SK-N-SH (cell line): ENCODE data around the gene NUCB1. TPM values are rescaled to one million over a fixed set of nuclear protein-coding genes. Genes with fewer than 3 reads are reported as not detected.

Source experiments
- CTCF ChIA-PET: fragments of 300-600, 350-600 bp; formaldehyde crosslinking; extraction: SDS; loops from one replicate; lab custom pipeline; 2021; lab: Yijun Ruan, JAX
- POLR2A ChIA-PET: fragments of 350-600 bp; sonication (Branson Sonifier 250); formaldehyde crosslinking; extraction: SDS; loops from one replicate; lab custom pipeline; 2020; ENCODE audit warnings: antibody characterized with exemption, inconsistent platforms; lab: Yijun Ruan, JAX
- DNase-seq: peaks from one replicate; pipeline ENCODE4 v3.0.0; 2012
- H2AFZ ChIP-seq: fragments of 200-600 bp; sonication (generic); 2 replicates; pipeline ENCODE4 v1.8.1; 2016; ENCODE audit warnings: antibody characterized with exemption, mild to moderate bottlenecking, low read depth
- H3F3A ChIP-seq: fragments of 200-600 bp; sonication (generic); replicated peaks from 2 replicates; pipeline ENCODE3; 2016; ENCODE audit warnings: antibody characterized with exemption, mild to moderate bottlenecking; ENCODE audit not compliant: insufficient read depth
- H3K27ac ChIP-seq, 2 experiments: fragments of 200-500 bp in 1 of 2; fragments of 200-600 bp in 1 of 2; sonication (Bioruptor generic) in 1 of 2; sonication (generic), shearing (Covaris generic) in 1 of 2; 2 replicates each; pipeline versions ENCODE4 v1.5.1 to v1.6.1; 2014 to 2016; ENCODE audit warnings: low read depth in 2 of 2, inconsistent platforms in 1 of 2, low read length in 1 of 2, mild to moderate bottlenecking in 1 of 2, mixed read lengths in 1 of 2
- H3K27me3 ChIP-seq: fragments of 200-600 bp; sonication (generic), shearing (Covaris generic); 2 replicates; pipeline ENCODE4 v1.6.1; 2016; ENCODE audit warnings: mixed run types; ENCODE audit not compliant: insufficient read depth
- H3K36me3 ChIP-seq, 2 experiments: fragments of 200-500 bp in 1 of 2; fragments of 200-600 bp in 1 of 2; sonication (Bioruptor generic) in 1 of 2; sonication (generic) in 1 of 2; replicated peaks in 1 of 2; 2 replicates each; pipeline versions ENCODE3 to v1.5.1; 2014 to 2016; ENCODE audit warnings: low read length in 1 of 2, mild to moderate bottlenecking in 1 of 2; ENCODE audit not compliant: insufficient read depth in 2 of 2, control insufficient read depth in 1 of 2
- H3K4me1 ChIP-seq, 2 experiments: fragments of 200-500 bp in 1 of 2; fragments of 200-600 bp in 1 of 2; sonication (Bioruptor generic) in 1 of 2; sonication (generic), shearing (Covaris generic) in 1 of 2; 2 replicates each; pipeline versions ENCODE4 v1.5.1 to v1.6.1; 2014 to 2016; ENCODE audit warnings: low read depth in 1 of 2, low read length in 1 of 2, mixed run types in 1 of 2; ENCODE audit not compliant: insufficient read depth in 2 of 2, control insufficient read depth in 1 of 2
- H3K4me2 ChIP-seq: fragments of 200-600 bp; sonication (generic), shearing (Covaris generic); 2 replicates; pipeline ENCODE4 v1.6.1; 2017; ENCODE audit warnings: mixed run types
- H3K4me3 ChIP-seq, 2 experiments: fragments of 200-500 bp in 1 of 2; fragments of 200-600 bp in 1 of 2; sonication (Bioruptor generic) in 1 of 2; sonication (generic), shearing (Covaris generic) in 1 of 2; 2 replicates each; pipeline versions ENCODE4 v1.5.1 to v1.8.1; 2014 to 2016; ENCODE audit warnings: low read depth in 2 of 2, inconsistent platforms in 1 of 2, low read length in 1 of 2, mild to moderate bottlenecking in 1 of 2, mixed read lengths in 1 of 2, moderate library complexity in 1 of 2
- H3K79me2 ChIP-seq: fragments of 200-600 bp; sonication (generic); 2 replicates; pipeline ENCODE4 v1.8.1; 2017; ENCODE audit warnings: mild to moderate bottlenecking; ENCODE audit not compliant: insufficient read depth
- H3K9ac ChIP-seq: fragments of 200-600 bp; sonication (generic); 2 replicates; pipeline ENCODE4 v1.6.1; 2017; ENCODE audit warnings: mixed run types
- H3K9me2 ChIP-seq: fragments of 200-600 bp; sonication (generic); 2 replicates; pipeline ENCODE4 v1.6.1; 2017; ENCODE audit warnings: mixed run types
- H3K9me3 ChIP-seq: fragments of 200-600 bp; sonication (generic); 2 replicates; pipeline ENCODE4 v1.6.1; 2017; ENCODE audit warnings: mixed run types, mild to moderate bottlenecking, moderate library complexity
- H4K20me1 ChIP-seq: fragments of 200-600 bp; sonication (generic); 2 replicates; pipeline ENCODE4 v1.6.1; 2017; ENCODE audit warnings: mild to moderate bottlenecking, mixed run types; ENCODE audit not compliant: insufficient read depth
- CHD2 ChIP-seq: fragments of 150-350 bp; IDR thresholded peaks from 2 replicates; pipeline ENCODE4 v1.6.1; 2018; ENCODE audit warnings: low read length; ENCODE audit not compliant: partially characterized antibody
- ELF1 ChIP-seq: IDR thresholded peaks from 2 replicates; pipeline ENCODE4 v1.4.0; 2012
- FOSL2 ChIP-seq: IDR thresholded peaks from 2 replicates; pipeline ENCODE4 v1.4.0; 2012; ENCODE audit warnings: low read depth, mild to moderate bottlenecking, moderate library complexity, borderline replicate concordance
- FOXJ3 ChIP-seq: sonication (generic); formaldehyde crosslinking; IDR thresholded peaks from 2 replicates; pipeline ENCODE4 v1.5.1; 2020; ENCODE audit warnings: mild to moderate bottlenecking, missing genetic modification reagents
- FOXM1 ChIP-seq: IDR thresholded peaks from 2 replicates; pipeline ENCODE4 v1.4.0; 2012; ENCODE audit warnings: low read depth, mild to moderate bottlenecking
- GABPA ChIP-seq: IDR thresholded peaks from 2 replicates; pipeline ENCODE4 v1.4.0; 2012; ENCODE audit warnings: low read depth, mild to moderate bottlenecking
- GATA2 ChIP-seq: sonication (generic); formaldehyde crosslinking; IDR thresholded peaks from 2 replicates; pipeline ENCODE4 v1.5.0; 2020; ENCODE audit warnings: mild to moderate bottlenecking, missing genetic modification reagents
- JUND ChIP-seq: IDR thresholded peaks from 2 replicates; pipeline ENCODE4 v1.4.0; 2012
- MAX ChIP-seq: IDR thresholded peaks from 2 replicates; pipeline ENCODE4 v1.4.0; 2012; ENCODE audit warnings: low read depth
- MXI1 ChIP-seq: IDR thresholded peaks from 2 replicates; pipeline ENCODE4 v1.6.1; 2012; ENCODE audit warnings: mild to moderate bottlenecking, low read depth, low read length, improper control_type of control experiment
- NFIC ChIP-seq: IDR thresholded peaks from 2 replicates; pipeline ENCODE4 v1.4.0; 2012; ENCODE audit warnings: borderline replicate concordance
- NRF1 ChIP-seq: IDR thresholded peaks from 2 replicates; pipeline ENCODE4 v1.6.1; 2012; ENCODE audit warnings: low read depth, mild to moderate bottlenecking, low read length
- PBX3 ChIP-seq: IDR thresholded peaks from 2 replicates; pipeline ENCODE4; 2012
- RAD21 ChIP-seq: IDR thresholded peaks from 2 replicates; pipeline ENCODE4 v1.6.1; 2012; ENCODE audit warnings: mild to moderate bottlenecking, low read length
- RCOR1 ChIP-seq: fragments of 150-350 bp; IDR thresholded peaks from 2 replicates; pipeline ENCODE4 v1.6.1; 2017; ENCODE audit warnings: antibody characterized with exemption, low read length
- RFX5 ChIP-seq: IDR thresholded peaks from 2 replicates; pipeline ENCODE4 v1.6.1; 2012; ENCODE audit warnings: mild to moderate bottlenecking, improper control_type of control experiment, low read length
- RXRA ChIP-seq: IDR thresholded peaks from 2 replicates; pipeline ENCODE4 v1.4.0; 2012; ENCODE audit warnings: low read depth, mild to moderate bottlenecking, borderline replicate concordance
- SIN3A ChIP-seq: IDR thresholded peaks from 2 replicates; pipeline ENCODE4 v1.6.1; 2012; ENCODE audit warnings: low read depth, mild to moderate bottlenecking, low read length, moderate library complexity, borderline replicate concordance
- SMC3 ChIP-seq: IDR thresholded peaks from 2 replicates; pipeline ENCODE4 v1.6.1; 2012; ENCODE audit warnings: low read depth, low read length, improper control_type of control experiment
- TAF1 ChIP-seq: IDR thresholded peaks from 2 replicates; pipeline ENCODE4 v1.6.1; 2012; ENCODE audit warnings: low read depth, mild to moderate bottlenecking, low read length, moderate library complexity, borderline replicate concordance
- TEAD4 ChIP-seq: IDR thresholded peaks from 2 replicates; pipeline ENCODE4 v1.4.0; 2012; ENCODE audit warnings: mild to moderate bottlenecking, borderline replicate concordance; ENCODE audit not compliant: insufficient read depth
- USF1 ChIP-seq: IDR thresholded peaks from 2 replicates; pipeline ENCODE4 v1.4.0; 2012; ENCODE audit warnings: low read depth, borderline replicate concordance
- YY1 ChIP-seq: IDR thresholded peaks from 2 replicates; pipeline ENCODE4 v1.4.0; 2012; ENCODE audit warnings: low read depth, mild to moderate bottlenecking
- WGBS: methylation state at CpG from one replicate; pipeline ENCODE4 v1.1.6; 2017; ENCODE audit warnings: low lambda C conversion rate; 5-methylcytosine and 5-hydroxymethylcytosine counted together
- polyA plus RNA-seq, 3 experiments: library from polyadenylated mRNA; depleted of rRNA; stranded (reverse); fragments of >200 nt; gene quantifications; 2 replicates each; pipeline ENCODE4 v1.2.3, GENCODE V29; 2012
- TF ChIP-seq, protein P1 (sequence below): fragments of 200-600 bp; sonication (generic); IDR thresholded peaks from 2 replicates; pipeline ENCODE4 v1.6.1; 2017; ENCODE audit warnings: antibody characterized with exemption, mild to moderate bottlenecking, moderate library complexity
- TF ChIP-seq, protein P2 (sequence below): IDR thresholded peaks from 2 replicates; pipeline ENCODE4 v1.6.1; 2012; ENCODE audit warnings: mild to moderate bottlenecking, low read depth, low read length, moderate library complexity
- TF ChIP-seq, protein P3 (sequence below): fragments of 150-350 bp; IDR thresholded peaks from 2 replicates; pipeline ENCODE4 v1.6.1; 2017; ENCODE audit warnings: antibody characterized with exemption, low read length, low read depth, borderline replicate concordance

The NUCB1 gene
- polyA plus RNA-seq, 1 of the 3 experiments (the other 2 are of a cell fraction), result 397 TPM

DNA sequence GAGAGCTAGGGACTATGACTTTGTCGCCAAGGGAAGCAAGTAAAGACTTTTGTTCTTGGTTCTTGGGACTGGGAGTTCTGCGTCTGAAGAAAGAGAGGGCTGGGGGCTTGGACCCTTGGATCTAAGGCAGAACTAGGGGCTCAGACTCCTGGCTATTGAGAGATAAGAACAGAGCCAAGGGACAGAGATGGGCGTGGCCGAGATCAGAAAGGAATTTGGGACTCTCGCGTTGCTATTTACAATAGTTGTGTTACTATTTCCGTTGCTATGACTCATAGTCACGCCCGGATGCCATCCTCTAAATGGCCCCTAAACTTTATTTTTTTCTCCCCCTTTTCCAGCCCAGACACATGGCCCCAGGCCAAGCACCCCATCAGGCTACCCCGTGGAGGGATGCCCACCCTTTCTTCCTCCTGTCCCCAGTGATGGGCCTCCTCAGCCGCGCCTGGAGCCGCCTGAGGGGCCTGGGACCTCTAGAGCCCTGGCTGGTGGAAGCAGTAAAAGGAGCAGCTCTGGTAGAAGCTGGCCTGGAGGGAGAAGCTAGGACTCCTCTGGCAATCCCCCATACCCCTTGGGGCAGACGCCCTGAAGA is 27.1 kb upstream of the NUCB1 start:
- Histone ChIP-seq H2AFZ (no peak overlapping the region), H4K20me1 (peaks cover 48% of the 10 kb centered on the region), H3K9ac (peak overlapping the region; percentile 100), H3K36me3 (peaks cover 29 to 48% of the 10 kb centered on the region in 2 experiments), H3K4me1 (peaks cover 15 to 34% of the 10 kb centered on the region in 2 experiments; a peak in 3 of 4 replicates), H3K27ac (peak overlapping the region; percentile 92 to 100), H3K9me3 (no peaks in the 10 kb centered on the region), H3K9me2 (no peaks in the 10 kb centered on the region), H3F3A (peaks cover 28% of the 10 kb centered on the region), H3K4me2 (peak overlapping the region; percentile 93), H3K79me2 (peaks cover 56% of the 10 kb centered on the region), H3K4me3 (peak overlapping the region; percentile 94 to 96), H3K27me3 (no peaks in the 10 kb centered on the region)
- 2% methylated on average over 13 of the region's 14 CpGs for WGBS
- CTCF ChIA-PET, result interaction anchor here (1.7 kb wide), 2 partner anchors 97 to 98 kb away, joined by 7 to 10 read pairs; no protein-coding TSS in a partner anchor
- DNase-seq, result peak; percentile 78
- POLR2A ChIA-PET, result interaction anchor here (0.6 to 1.6 kb wide), 4 partner anchors 8 to 158 kb away, joined by 3 to 9 read pairs (median 5); partner anchors contain the start of gene BAX
- TF ChIP-seq GABPA (peak; percentile 27; the same call in 1 of the 2 replicates), TEAD4 (no peak), MAX (peak; percentile 80; the same call in 1 of the 2 replicates), RAD21 (no peak), MXI1 (peak; percentile 61; the same call in 1 of the 2 replicates), FOXJ3 (CRISPR knock-in tag) (no peak), ELF1 (no peak), CHD2 (peak; percentile 96), NRF1 (no peak), JUND (peak; percentile 79; the same call in 1 of the 2 replicates), PBX3 (peak; percentile 27; the same call in 1 of the 2 replicates), GATA2 (CRISPR knock-in tag) (no peak), TAF1 (0 out of 2 replicates have a peak, but pooled peaks have one; percentile 40), FOXM1 (no peak), NFIC (peak; percentile 57; the same call in 1 of the 2 replicates), FOSL2 (peak; percentile 82; the same call in 1 of the 2 replicates), RFX5 (no peak), RCOR1 (no peak), SMC3 (no peak), YY1 (no peak), RXRA (no peak; the same call in 1 of the 2 replicates), USF1 (no peak), SIN3A (peak; percentile 85; the same call in 1 of the 2 replicates)
- TF ChIP-seq, protein P1, sequence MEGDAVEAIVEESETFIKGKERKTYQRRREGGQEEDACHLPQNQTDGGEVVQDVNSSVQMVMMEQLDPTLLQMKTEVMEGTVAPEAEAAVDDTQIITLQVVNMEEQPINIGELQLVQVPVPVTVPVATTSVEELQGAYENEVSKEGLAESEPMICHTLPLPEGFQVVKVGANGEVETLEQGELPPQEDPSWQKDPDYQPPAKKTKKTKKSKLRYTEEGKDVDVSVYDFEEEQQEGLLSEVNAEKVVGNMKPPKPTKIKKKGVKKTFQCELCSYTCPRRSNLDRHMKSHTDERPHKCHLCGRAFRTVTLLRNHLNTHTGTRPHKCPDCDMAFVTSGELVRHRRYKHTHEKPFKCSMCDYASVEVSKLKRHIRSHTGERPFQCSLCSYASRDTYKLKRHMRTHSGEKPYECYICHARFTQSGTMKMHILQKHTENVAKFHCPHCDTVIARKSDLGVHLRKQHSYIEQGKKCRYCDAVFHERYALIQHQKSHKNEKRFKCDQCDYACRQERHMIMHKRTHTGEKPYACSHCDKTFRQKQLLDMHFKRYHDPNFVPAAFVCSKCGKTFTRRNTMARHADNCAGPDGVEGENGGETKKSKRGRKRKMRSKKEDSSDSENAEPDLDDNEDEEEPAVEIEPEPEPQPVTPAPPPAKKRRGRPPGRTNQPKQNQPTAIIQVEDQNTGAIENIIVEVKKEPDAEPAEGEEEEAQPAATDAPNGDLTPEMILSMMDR, result no peak
- TF ChIP-seq, protein P2, sequence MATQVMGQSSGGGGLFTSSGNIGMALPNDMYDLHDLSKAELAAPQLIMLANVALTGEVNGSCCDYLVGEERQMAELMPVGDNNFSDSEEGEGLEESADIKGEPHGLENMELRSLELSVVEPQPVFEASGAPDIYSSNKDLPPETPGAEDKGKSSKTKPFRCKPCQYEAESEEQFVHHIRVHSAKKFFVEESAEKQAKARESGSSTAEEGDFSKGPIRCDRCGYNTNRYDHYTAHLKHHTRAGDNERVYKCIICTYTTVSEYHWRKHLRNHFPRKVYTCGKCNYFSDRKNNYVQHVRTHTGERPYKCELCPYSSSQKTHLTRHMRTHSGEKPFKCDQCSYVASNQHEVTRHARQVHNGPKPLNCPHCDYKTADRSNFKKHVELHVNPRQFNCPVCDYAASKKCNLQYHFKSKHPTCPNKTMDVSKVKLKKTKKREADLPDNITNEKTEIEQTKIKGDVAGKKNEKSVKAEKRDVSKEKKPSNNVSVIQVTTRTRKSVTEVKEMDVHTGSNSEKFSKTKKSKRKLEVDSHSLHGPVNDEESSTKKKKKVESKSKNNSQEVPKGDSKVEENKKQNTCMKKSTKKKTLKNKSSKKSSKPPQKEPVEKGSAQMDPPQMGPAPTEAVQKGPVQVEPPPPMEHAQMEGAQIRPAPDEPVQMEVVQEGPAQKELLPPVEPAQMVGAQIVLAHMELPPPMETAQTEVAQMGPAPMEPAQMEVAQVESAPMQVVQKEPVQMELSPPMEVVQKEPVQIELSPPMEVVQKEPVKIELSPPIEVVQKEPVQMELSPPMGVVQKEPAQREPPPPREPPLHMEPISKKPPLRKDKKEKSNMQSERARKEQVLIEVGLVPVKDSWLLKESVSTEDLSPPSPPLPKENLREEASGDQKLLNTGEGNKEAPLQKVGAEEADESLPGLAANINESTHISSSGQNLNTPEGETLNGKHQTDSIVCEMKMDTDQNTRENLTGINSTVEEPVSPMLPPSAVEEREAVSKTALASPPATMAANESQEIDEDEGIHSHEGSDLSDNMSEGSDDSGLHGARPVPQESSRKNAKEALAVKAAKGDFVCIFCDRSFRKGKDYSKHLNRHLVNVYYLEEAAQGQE, result no peak
- TF ChIP-seq, protein P3, sequence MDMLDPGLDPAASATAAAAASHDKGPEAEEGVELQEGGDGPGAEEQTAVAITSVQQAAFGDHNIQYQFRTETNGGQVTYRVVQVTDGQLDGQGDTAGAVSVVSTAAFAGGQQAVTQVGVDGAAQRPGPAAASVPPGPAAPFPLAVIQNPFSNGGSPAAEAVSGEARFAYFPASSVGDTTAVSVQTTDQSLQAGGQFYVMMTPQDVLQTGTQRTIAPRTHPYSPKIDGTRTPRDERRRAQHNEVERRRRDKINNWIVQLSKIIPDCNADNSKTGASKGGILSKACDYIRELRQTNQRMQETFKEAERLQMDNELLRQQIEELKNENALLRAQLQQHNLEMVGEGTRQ, result no peak
